SK-N-SH (cell line): ENCODE measurements around the gene ISL2. TPM values are rescaled to one million over a fixed set of nuclear protein-coding genes. Genes with fewer than 3 reads are reported as not detected.
A peak's percentile ranks its signal among the peaks of the same experiment; 100 is the strongest.

ENCODE experiments used
- CTCF ChIA-PET: fragments of 300-600, 350-600 bp; formaldehyde crosslinking; extraction: SDS; loops from one replicate; lab custom pipeline; 2021; lab: Yijun Ruan, JAX
- POLR2A ChIA-PET: fragments of 350-600 bp; sonication (Branson Sonifier 250); formaldehyde crosslinking; extraction: SDS; loops from one replicate; lab custom pipeline; 2020; ENCODE audit warnings: antibody characterized with exemption, inconsistent platforms; lab: Yijun Ruan, JAX
- DNase-seq: peaks from one replicate; pipeline ENCODE4 v3.0.0; 2012
- H2AFZ ChIP-seq: fragments of 200-600 bp; sonication (generic); 2 replicates; pipeline ENCODE4 v1.8.1; 2016; ENCODE audit warnings: antibody characterized with exemption, mild to moderate bottlenecking, low read depth
- H3F3A ChIP-seq: fragments of 200-600 bp; sonication (generic); replicated peaks from 2 replicates; pipeline ENCODE3; 2016; ENCODE audit warnings: antibody characterized with exemption, mild to moderate bottlenecking; ENCODE audit not compliant: insufficient read depth
- H3K27ac ChIP-seq, 2 experiments: fragments of 200-500 bp in 1 of 2; fragments of 200-600 bp in 1 of 2; sonication (Bioruptor generic) in 1 of 2; sonication (generic), shearing (Covaris generic) in 1 of 2; 2 replicates each; pipeline versions ENCODE4 v1.5.1 to v1.6.1; 2014 to 2016; ENCODE audit warnings: low read depth in 2 of 2, inconsistent platforms in 1 of 2, low read length in 1 of 2, mild to moderate bottlenecking in 1 of 2, mixed read lengths in 1 of 2
- H3K27me3 ChIP-seq: fragments of 200-600 bp; sonication (generic), shearing (Covaris generic); 2 replicates; pipeline ENCODE4 v1.6.1; 2016; ENCODE audit warnings: mixed run types; ENCODE audit not compliant: insufficient read depth
- H3K36me3 ChIP-seq, 2 experiments: fragments of 200-500 bp in 1 of 2; fragments of 200-600 bp in 1 of 2; sonication (Bioruptor generic) in 1 of 2; sonication (generic) in 1 of 2; replicated peaks in 1 of 2; 2 replicates each; pipeline versions ENCODE3 to v1.5.1; 2014 to 2016; ENCODE audit warnings: low read length in 1 of 2, mild to moderate bottlenecking in 1 of 2; ENCODE audit not compliant: insufficient read depth in 2 of 2, control insufficient read depth in 1 of 2
- H3K4me1 ChIP-seq, 2 experiments: fragments of 200-500 bp in 1 of 2; fragments of 200-600 bp in 1 of 2; sonication (Bioruptor generic) in 1 of 2; sonication (generic), shearing (Covaris generic) in 1 of 2; 2 replicates each; pipeline versions ENCODE4 v1.5.1 to v1.6.1; 2014 to 2016; ENCODE audit warnings: low read depth in 1 of 2, low read length in 1 of 2, mixed run types in 1 of 2; ENCODE audit not compliant: insufficient read depth in 2 of 2, control insufficient read depth in 1 of 2
- H3K4me2 ChIP-seq: fragments of 200-600 bp; sonication (generic), shearing (Covaris generic); 2 replicates; pipeline ENCODE4 v1.6.1; 2017; ENCODE audit warnings: mixed run types
- H3K4me3 ChIP-seq, 2 experiments: fragments of 200-500 bp in 1 of 2; fragments of 200-600 bp in 1 of 2; sonication (Bioruptor generic) in 1 of 2; sonication (generic), shearing (Covaris generic) in 1 of 2; 2 replicates each; pipeline versions ENCODE4 v1.5.1 to v1.8.1; 2014 to 2016; ENCODE audit warnings: low read depth in 2 of 2, inconsistent platforms in 1 of 2, low read length in 1 of 2, mild to moderate bottlenecking in 1 of 2, mixed read lengths in 1 of 2, moderate library complexity in 1 of 2
- H3K79me2 ChIP-seq: fragments of 200-600 bp; sonication (generic); 2 replicates; pipeline ENCODE4 v1.8.1; 2017; ENCODE audit warnings: mild to moderate bottlenecking; ENCODE audit not compliant: insufficient read depth
- H3K9ac ChIP-seq: fragments of 200-600 bp; sonication (generic); 2 replicates; pipeline ENCODE4 v1.6.1; 2017; ENCODE audit warnings: mixed run types
- H3K9me2 ChIP-seq: fragments of 200-600 bp; sonication (generic); 2 replicates; pipeline ENCODE4 v1.6.1; 2017; ENCODE audit warnings: mixed run types
- H3K9me3 ChIP-seq: fragments of 200-600 bp; sonication (generic); 2 replicates; pipeline ENCODE4 v1.6.1; 2017; ENCODE audit warnings: mixed run types, mild to moderate bottlenecking, moderate library complexity
- H4K20me1 ChIP-seq: fragments of 200-600 bp; sonication (generic); 2 replicates; pipeline ENCODE4 v1.6.1; 2017; ENCODE audit warnings: mild to moderate bottlenecking, mixed run types; ENCODE audit not compliant: insufficient read depth
- GATA2 ChIP-seq: sonication (generic); formaldehyde crosslinking; IDR thresholded peaks from 2 replicates; pipeline ENCODE4 v1.5.0; 2020; ENCODE audit warnings: mild to moderate bottlenecking, missing genetic modification reagents
- JUND ChIP-seq: IDR thresholded peaks from 2 replicates; pipeline ENCODE4 v1.4.0; 2012
- MEF2A ChIP-seq: IDR thresholded peaks from 2 replicates; pipeline ENCODE4 v1.4.0; 2012; ENCODE audit warnings: low read depth, borderline replicate concordance
- MXI1 ChIP-seq: IDR thresholded peaks from 2 replicates; pipeline ENCODE4 v1.6.1; 2012; ENCODE audit warnings: mild to moderate bottlenecking, low read depth, low read length, improper control_type of control experiment
- NFIC ChIP-seq: IDR thresholded peaks from 2 replicates; pipeline ENCODE4 v1.4.0; 2012; ENCODE audit warnings: borderline replicate concordance
- RAD21 ChIP-seq: IDR thresholded peaks from 2 replicates; pipeline ENCODE4 v1.6.1; 2012; ENCODE audit warnings: mild to moderate bottlenecking, low read length
- RFX5 ChIP-seq: IDR thresholded peaks from 2 replicates; pipeline ENCODE4 v1.6.1; 2012; ENCODE audit warnings: mild to moderate bottlenecking, improper control_type of control experiment, low read length
- RXRA ChIP-seq: IDR thresholded peaks from 2 replicates; pipeline ENCODE4 v1.4.0; 2012; ENCODE audit warnings: low read depth, mild to moderate bottlenecking, borderline replicate concordance
- SIN3A ChIP-seq: IDR thresholded peaks from 2 replicates; pipeline ENCODE4 v1.6.1; 2012; ENCODE audit warnings: low read depth, mild to moderate bottlenecking, low read length, moderate library complexity, borderline replicate concordance
- TEAD4 ChIP-seq: IDR thresholded peaks from 2 replicates; pipeline ENCODE4 v1.4.0; 2012; ENCODE audit warnings: mild to moderate bottlenecking, borderline replicate concordance; ENCODE audit not compliant: insufficient read depth
- WGBS: methylation state at CpG from one replicate; pipeline ENCODE4 v1.1.6; 2017; ENCODE audit warnings: low lambda C conversion rate; 5-methylcytosine and 5-hydroxymethylcytosine counted together
- polyA plus RNA-seq, 3 experiments: library from polyadenylated mRNA; depleted of rRNA; stranded (reverse); fragments of >200 nt; gene quantifications; 2 replicates each; pipeline ENCODE4 v1.2.3, GENCODE V29; 2012
- TF ChIP-seq, protein P1 (sequence below): fragments of 150-350 bp; IDR thresholded peaks from 2 replicates; pipeline ENCODE4 v1.6.1; 2017; ENCODE audit warnings: antibody characterized with exemption, low read length, low read depth, borderline replicate concordance

Gene ISL2
- polyA plus RNA-seq, 1 of the 3 experiments (the other 2 are of a cell fraction): 6.0 TPM

DNA sequence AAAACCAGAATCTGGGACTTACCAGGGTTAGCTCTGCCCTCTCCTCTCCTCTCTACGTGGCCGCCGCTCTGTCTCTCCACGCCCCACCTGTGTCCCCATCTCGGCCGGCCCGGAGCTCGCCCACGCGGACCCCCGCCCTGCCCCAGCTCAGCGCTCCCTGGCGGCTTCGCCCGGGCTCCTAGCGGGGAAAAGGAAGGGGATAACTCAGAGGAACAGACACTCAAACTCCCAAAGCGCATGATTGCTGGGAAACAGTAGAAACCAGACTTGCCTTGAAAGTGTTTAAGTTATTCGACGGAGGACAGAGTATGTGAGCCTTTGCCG lies 5.4 kb downstream of the ISL2 start:
- H3K36me3 ChIP-seq: peaks cover 0 to 28% of the 10 kb centered on the region in 2 experiments
- no peak overlapping the region for H3K4me3 ChIP-seq
- peaks cover 22% of the 10 kb centered on the region for H3K79me2 ChIP-seq
- CTCF ChIA-PET: no interaction called here
- WGBS: 97% methylated on average over 20 of the region's 20 CpGs
- H3K4me2 ChIP-seq: no peak overlapping the region
- H3K9me2 ChIP-seq: no peaks in the 10 kb centered on the region
- H3K9me3 ChIP-seq: no peaks in the 10 kb centered on the region
- POLR2A ChIA-PET: no interaction called here
- H3K27me3 ChIP-seq: no peaks in the 10 kb centered on the region
- peaks cover 4% of the 10 kb centered on the region for H3F3A ChIP-seq
- H4K20me1 ChIP-seq: 0 out of 2 replicates have a peak, but pooled peaks cover 4% of the 10 kb centered on the region
- no peak overlapping the region for H3K27ac ChIP-seq
- no peak overlapping the region for H3K9ac ChIP-seq
- peaks cover 0 to 19% of the 10 kb centered on the region in 2 experiments; a peak in 2 of 4 replicates for H3K4me1 ChIP-seq
- H2AFZ ChIP-seq: no peak overlapping the region
- no peak for TF ChIP-seq SIN3A
- no peak for TF ChIP-seq RAD21
- no peak for TF ChIP-seq JUND
- TF ChIP-seq TEAD4: no peak
- TF ChIP-seq MXI1: no peak
- no peak for DNase-seq

DNA sequence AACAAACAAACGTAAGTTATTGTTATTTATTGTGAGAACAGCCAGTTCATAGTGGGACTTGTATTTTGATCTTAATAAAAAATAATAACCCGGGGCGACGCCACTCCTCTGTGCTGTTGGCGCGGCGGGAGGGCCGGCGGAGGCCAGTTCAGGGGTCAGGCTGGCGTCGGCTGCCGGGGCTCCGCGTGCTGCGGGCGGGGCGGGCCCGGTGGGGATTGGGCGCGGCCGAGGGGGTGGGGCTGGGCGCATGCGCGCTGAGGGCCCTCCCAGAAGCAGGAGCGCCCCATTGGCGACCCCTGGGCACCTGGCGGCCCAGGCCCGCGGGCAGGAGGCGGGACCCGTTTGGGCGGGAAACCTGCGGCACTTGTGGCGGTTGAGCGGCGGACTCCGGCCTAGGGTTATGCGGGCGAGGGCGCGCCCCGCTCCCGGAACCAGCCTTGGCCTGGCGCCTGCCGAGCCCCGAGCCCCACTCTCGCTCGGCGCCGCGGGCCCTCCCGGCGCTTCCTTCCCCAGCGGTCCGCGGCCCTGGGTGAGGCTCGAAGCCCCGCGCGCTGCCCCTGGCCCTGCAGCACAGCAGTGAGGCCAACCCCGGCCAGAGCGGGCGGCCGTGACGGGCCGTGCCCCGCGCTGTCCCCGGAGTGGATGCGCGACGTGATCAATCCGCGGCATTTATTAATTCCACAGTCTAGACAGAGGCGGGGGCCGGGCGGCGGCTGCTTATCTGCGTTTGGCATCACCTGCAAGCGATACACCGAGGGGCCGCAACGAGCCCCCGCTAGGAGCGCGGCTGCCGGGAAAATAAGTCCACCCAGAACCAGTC lies 6.0 kb downstream of the ISL2 start:
- TF ChIP-seq, protein P1, sequence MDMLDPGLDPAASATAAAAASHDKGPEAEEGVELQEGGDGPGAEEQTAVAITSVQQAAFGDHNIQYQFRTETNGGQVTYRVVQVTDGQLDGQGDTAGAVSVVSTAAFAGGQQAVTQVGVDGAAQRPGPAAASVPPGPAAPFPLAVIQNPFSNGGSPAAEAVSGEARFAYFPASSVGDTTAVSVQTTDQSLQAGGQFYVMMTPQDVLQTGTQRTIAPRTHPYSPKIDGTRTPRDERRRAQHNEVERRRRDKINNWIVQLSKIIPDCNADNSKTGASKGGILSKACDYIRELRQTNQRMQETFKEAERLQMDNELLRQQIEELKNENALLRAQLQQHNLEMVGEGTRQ: no peak
- TF ChIP-seq JUND: no peak
- no peak for TF ChIP-seq RFX5
- TF ChIP-seq MEF2A: no peak
- TF ChIP-seq TEAD4: no peak
- no peak for TF ChIP-seq NFIC
- TF ChIP-seq GATA2 (CRISPR knock-in tag): no peak
- no peak for TF ChIP-seq RXRA
- peaks cover 0 to 18% of the 10 kb centered on the region in 2 experiments; a peak in 2 of 4 replicates for H3K4me1 ChIP-seq
- no peak overlapping the region for H3K4me3 ChIP-seq
- no peaks in the 10 kb centered on the region for H3K9me3 ChIP-seq
- 0 out of 2 replicates have a peak, but pooled peaks cover 4% of the 10 kb centered on the region for H4K20me1 ChIP-seq
- peak; percentile 23 for DNase-seq
- H3K9me2 ChIP-seq: no peaks in the 10 kb centered on the region
- H3K27me3 ChIP-seq: no peaks in the 10 kb centered on the region
- peaks cover under 1 to 30% of the 10 kb centered on the region in 2 experiments for H3K36me3 ChIP-seq
- H3K79me2 ChIP-seq: peaks cover 18% of the 10 kb centered on the region
- H3K4me2 ChIP-seq: no peak overlapping the region
- no peak overlapping the region for H3K27ac ChIP-seq
- no peak overlapping the region for H2AFZ ChIP-seq
- H3F3A ChIP-seq: peaks cover under 1% of the 10 kb centered on the region
- 98% methylated on average over 46 of the region's 87 CpGs for WGBS
- POLR2A ChIA-PET: no interaction called here
- H3K9ac ChIP-seq: no peak overlapping the region
- CTCF ChIA-PET: interaction anchor here (1.4 to 2.4 kb wide), 2 partner anchors 12 to 26 kb away, joined by 3 to 7 read pairs; no protein-coding TSS in a partner anchor
